ENCODE measurements around the gene GAS2L3.

DNA sequence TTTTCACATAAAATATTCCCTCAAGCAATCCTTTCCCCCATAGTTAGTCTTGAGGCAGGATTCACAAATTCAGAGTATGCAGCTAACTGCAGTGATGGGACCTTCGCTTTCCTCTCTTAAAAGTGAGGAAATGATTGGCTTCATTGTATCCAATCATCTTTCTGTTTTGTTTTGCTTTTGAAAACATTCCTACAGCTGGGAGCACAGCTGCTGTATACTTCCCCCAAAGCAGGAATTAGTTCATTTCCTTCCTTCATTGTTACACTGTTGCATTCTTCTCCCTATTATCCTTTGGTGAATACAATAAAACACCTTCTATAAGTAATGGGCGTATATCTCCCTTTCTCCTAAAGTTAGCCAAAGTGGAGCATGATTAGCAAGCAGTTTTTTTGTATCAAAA is 9.4 kb upstream of the GAS2L3 start:
- TF ChIP-seq EZH2 (IDR thresholded peaks at IDR 0.05; ENCODE audit: insufficient read depth, poor library complexity, severe bottlenecking) = no peak
- TF ChIP-seq EZH2phosphoT487 (IDR thresholded peaks at IDR 0.05; ENCODE audit: insufficient read depth, low read depth) = no peak
